ENCODE measurements around the gene PCDHGA5.
"Not testable (repeated sequence)": the region's sequence is repeated elsewhere in the genome, so short reads cannot be mapped to it uniquely, and the experiment has no call there.

The PCDHGA5 gene

GRCh38 chr5:141363952-141364660 lies at the start of gene PCDHGA5:
TSS of gene PCDHGA5 (plus strand) at chr5:141364162. CDS start at chr5:141364331, 169 bp downstream.
- no peak for DNase-seq (ENCODE audit: low read depth, low spot score)

GRCh38 chr5:141316963-141317362 lies 47.0 kb upstream of the PCDHGA5 start:
- not testable (repeated sequence) for DNase-seq (ENCODE audit: low read depth, low spot score)

- DNase-seq (ENCODE audit: low read depth, low spot score) = no peak
Observed at GRCh38 chr5:141319202-141319601, 44.8 kb upstream of the PCDHGA5 start.

GRCh38 chr5:141319699-141320098 lies 44.3 kb upstream of the PCDHGA5 start:
- DNase-seq (ENCODE audit: low read depth, low spot score) = no peak

GRCh38 chr5:141320225-141321169 lies 43.5 kb upstream of the PCDHGA5 start, which contains the start of gene TAF7:
TSS of gene TAF7 (minus strand) at chr5:141320784. CDS start at chr5:141320044, 740 bp downstream.
- DNase-seq (ENCODE audit: low read depth, low spot score) = peak; percentile 83

GRCh38 chr5:141322261-141322660 lies 41.7 kb upstream of the PCDHGA5 start:
- no peak for DNase-seq (ENCODE audit: low read depth, low spot score)

GRCh38 chr5:141326088-141326854 lies 37.7 kb upstream of the PCDHGA5 start:
- DNase-seq (ENCODE audit: low read depth, low spot score) = no peak

GRCh38 chr5:141328231-141328630 lies 35.7 kb upstream of the PCDHGA5 start:
- DNase-seq (ENCODE audit: low read depth, low spot score) = no peak

- DNase-seq (ENCODE audit: low read depth, low spot score) = no peak
Observed at GRCh38 chr5:141330299-141331080, 33.5 kb upstream of the PCDHGA5 start, which contains the start of gene PCDHGA1. TSS of gene PCDHGA1 (plus strand) at chr5:141330514.

GRCh38 chr5:141332571-141332970 lies 31.4 kb upstream of the PCDHGA5 start:
- not testable (repeated sequence) for DNase-seq (ENCODE audit: low read depth, low spot score)

GRCh38 chr5:141338538-141339306 lies 25.2 kb upstream of the PCDHGA5 start, which contains the start of gene PCDHGA2:
TSS of gene PCDHGA2 (plus strand) at chr5:141338760.
- DNase-seq (ENCODE audit: low read depth, low spot score) = no peak

- DNase-seq (ENCODE audit: low read depth, low spot score) = not testable (repeated sequence)
Observed at GRCh38 chr5:141340781-141341354, 23.1 kb upstream of the PCDHGA5 start.

GRCh38 chr5:141342773-141343172 lies 21.2 kb upstream of the PCDHGA5 start:
- no peak for DNase-seq (ENCODE audit: low read depth, low spot score)

GRCh38 chr5:141343242-141343952 lies 20.6 kb upstream of the PCDHGA5 start, which contains the start of gene PCDHGA3:
TSS of gene PCDHGA3 (plus strand) at chr5:141343829. CDS start at chr5:141344034, 205 bp downstream.
- DNase-seq (ENCODE audit: low read depth, low spot score) = no peak

- DNase-seq (ENCODE audit: low read depth, low spot score) = no peak
Observed at GRCh38 chr5:141343953-141344463, 20.0 kb upstream of the PCDHGA5 start.

GRCh38 chr5:141345327-141345726 lies 18.6 kb upstream of the PCDHGA5 start:
- no peak for DNase-seq (ENCODE audit: low read depth, low spot score)

- not testable (repeated sequence) for DNase-seq (ENCODE audit: low read depth, low spot score)
Observed at GRCh38 chr5:141346017-141346416, 17.9 kb upstream of the PCDHGA5 start.

GRCh38 chr5:141349917-141350619 lies 13.9 kb upstream of the PCDHGA5 start, which contains the start of gene PCDHGB1:
TSS of gene PCDHGB1 (plus strand) at chr5:141350099. CDS start at chr5:141350261, 162 bp downstream.
- no peak for DNase-seq (ENCODE audit: low read depth, low spot score)
